ENCODE data around the gene NUBP2.

NUBP2 gene

GRCh38 chr16:1749152-1750117, 33.3 kb upstream of the NUBP2 start:
- H3K4me3 Mint-ChIP-seq, result no peak overlapping the region
- H3K36me3 Mint-ChIP-seq, result no peaks in the 10 kb centered on the region
- H3K4me1 Mint-ChIP-seq, result no peaks in the 10 kb centered on the region
- H3K27me3 Mint-ChIP-seq, result no peaks in the 10 kb centered on the region
- no peaks in the 10 kb centered on the region for H3K9me3 Mint-ChIP-seq
- H3K27ac Mint-ChIP-seq, result no peak overlapping the region

- no peak overlapping the region for H3K27ac Mint-ChIP-seq
- H3K27me3 Mint-ChIP-seq, result no peaks in the 10 kb centered on the region
- H3K4me1 Mint-ChIP-seq, result peaks cover 4% of the 10 kb centered on the region
- no peaks in the 10 kb centered on the region for H3K9me3 Mint-ChIP-seq
- peaks cover 2% of the 10 kb centered on the region for H3K36me3 Mint-ChIP-seq
- H3K4me3 Mint-ChIP-seq, result no peak overlapping the region
Measured at GRCh38 chr16:1751946-1752345, 30.8 kb upstream of the NUBP2 start.

DNA sequence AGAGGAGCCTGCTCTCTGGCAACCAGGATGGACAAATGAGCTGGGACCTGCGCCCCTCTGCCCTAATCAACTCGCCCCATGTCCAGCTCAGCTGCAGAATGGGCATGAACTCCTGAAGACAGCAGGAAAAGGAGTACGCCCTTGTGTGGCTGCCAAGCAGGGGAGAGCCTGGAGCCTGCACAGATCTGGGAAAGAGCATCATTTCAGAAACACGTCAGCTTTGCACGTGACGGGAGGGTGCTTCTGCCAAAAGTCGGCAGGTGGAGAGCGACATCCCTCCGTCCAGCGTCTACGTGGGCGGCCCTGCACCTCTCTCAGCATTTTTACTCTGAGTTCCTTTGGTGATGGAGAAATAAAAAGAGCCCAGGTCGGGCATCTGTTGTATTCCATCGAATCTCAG, 29.9 kb upstream of the NUBP2 start:
- Mint-ChIP-seq H3K27ac (no peak overlapping the region), H3K27me3 (no peaks in the 10 kb centered on the region), H3K36me3 (peaks cover 2% of the 10 kb centered on the region), H3K4me3 (no peak overlapping the region), H3K4me1 (peaks cover 8% of the 10 kb centered on the region), H3K9me3 (no peaks in the 10 kb centered on the region)

DNA sequence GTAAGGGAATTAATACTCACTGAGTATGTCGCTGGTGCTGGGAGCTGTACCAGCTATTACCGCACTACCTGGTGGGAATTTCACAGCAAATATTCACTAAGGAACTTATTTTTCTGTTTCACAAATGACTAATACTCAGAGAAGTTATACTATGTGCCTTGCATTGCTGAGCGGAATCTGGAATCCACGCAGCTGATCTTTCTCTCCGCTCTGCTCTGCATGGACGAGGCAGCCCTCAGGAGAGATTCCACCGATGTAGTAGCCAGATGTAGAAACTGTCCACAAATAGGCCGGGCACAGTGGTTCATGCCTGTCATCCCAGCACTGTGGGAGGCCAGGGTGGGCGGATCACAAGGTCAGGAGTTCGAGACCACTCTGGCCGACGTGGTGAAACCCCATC, 28.6 kb upstream of the NUBP2 start:
- H3K9me3 Mint-ChIP-seq, result no peaks in the 10 kb centered on the region
- no peak overlapping the region for H3K27ac Mint-ChIP-seq
- peaks cover 2% of the 10 kb centered on the region for H3K36me3 Mint-ChIP-seq
- H3K4me1 Mint-ChIP-seq, result peaks cover 9% of the 10 kb centered on the region
- no peaks in the 10 kb centered on the region for H3K27me3 Mint-ChIP-seq
- H3K4me3 Mint-ChIP-seq, result no peak overlapping the region

GRCh38 chr16:1757714-1758461, 24.9 kb upstream of the NUBP2 start:
- no peak overlapping the region for H3K4me3 Mint-ChIP-seq

DNA sequence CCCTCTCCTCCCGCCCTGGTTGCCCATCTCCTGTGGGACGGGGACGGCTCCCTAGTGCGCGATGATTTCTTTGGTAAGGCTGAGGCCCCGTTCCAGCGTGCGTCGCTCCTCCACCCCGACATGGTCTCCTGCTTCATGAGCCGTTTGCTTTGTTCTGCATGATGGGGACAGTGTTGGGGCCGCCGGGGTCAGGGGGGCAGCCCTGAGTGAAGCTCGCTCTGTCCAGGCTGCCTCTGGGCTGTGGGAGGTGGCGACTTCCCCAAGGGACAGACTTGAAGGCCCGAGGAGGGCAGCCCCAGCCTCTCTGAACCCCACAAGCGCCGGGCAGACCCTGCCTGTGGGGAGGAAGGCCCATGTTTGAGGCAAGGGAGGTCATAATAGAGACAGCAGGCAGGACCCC, 23.8 kb upstream of the NUBP2 start:
- Mint-ChIP-seq H3K27me3 (no peaks in the 10 kb centered on the region), H3K4me1 (peaks cover 9% of the 10 kb centered on the region), H3K27ac (peak overlapping the region; percentile 17), H3K36me3 (peaks cover 2% of the 10 kb centered on the region), H3K4me3 (no peak overlapping the region), H3K9me3 (no peaks in the 10 kb centered on the region)

More at GRCh38 chr16:1757714-1758461, 24.9 kb upstream of the NUBP2 start:
- Mint-ChIP-seq H3K4me1 (peaks cover 9% of the 10 kb centered on the region), H3K27ac (no peak overlapping the region), H3K36me3 (peaks cover 2% of the 10 kb centered on the region), H3K27me3 (no peaks in the 10 kb centered on the region), H3K9me3 (no peaks in the 10 kb centered on the region)

GRCh38 chr16:1759511-1759910, 23.2 kb upstream of the NUBP2 start:
- Mint-ChIP-seq H3K4me1 (peaks cover 9% of the 10 kb centered on the region), H3K9me3 (no peaks in the 10 kb centered on the region), H3K36me3 (peaks cover 2% of the 10 kb centered on the region), H3K27me3 (no peaks in the 10 kb centered on the region), H3K4me3 (no peak overlapping the region), H3K27ac (no peak overlapping the region)

GRCh38 chr16:1760911-1761310, 21.8 kb upstream of the NUBP2 start:
- Mint-ChIP-seq H3K4me1 (peaks cover 9% of the 10 kb centered on the region), H3K4me3 (no peak overlapping the region), H3K27ac (no peak overlapping the region), H3K36me3 (peaks cover 3% of the 10 kb centered on the region), H3K9me3 (no peaks in the 10 kb centered on the region), H3K27me3 (no peaks in the 10 kb centered on the region)

DNA sequence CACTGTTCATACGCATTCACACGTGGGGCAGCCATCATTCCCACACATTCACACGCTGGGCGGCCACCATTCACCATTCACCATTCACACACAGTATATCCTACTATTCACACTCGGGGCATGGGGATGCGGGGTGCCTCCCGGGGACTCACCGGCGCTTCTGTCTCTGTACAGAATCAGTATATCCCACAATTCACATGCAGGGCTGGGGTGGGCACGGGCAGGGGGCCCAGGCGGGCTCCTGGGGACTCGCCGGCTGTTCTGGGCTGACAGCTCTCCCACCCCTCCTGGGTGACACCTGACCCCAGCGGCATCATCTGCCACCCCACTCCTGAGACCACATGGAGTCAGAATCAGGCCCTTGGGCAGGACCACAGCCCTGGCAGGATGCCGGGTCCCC, 21.0 kb upstream of the NUBP2 start:
- Mint-ChIP-seq H3K27ac (no peak overlapping the region), H3K36me3 (peaks cover 1% of the 10 kb centered on the region)

GRCh38 chr16:1762196-1762878, 20.4 kb upstream of the NUBP2 start:
- Mint-ChIP-seq H3K9me3 (no peaks in the 10 kb centered on the region), H3K27me3 (no peaks in the 10 kb centered on the region), H3K27ac (no peak overlapping the region), H3K4me1 (peaks cover 5% of the 10 kb centered on the region), H3K36me3 (peaks cover 1% of the 10 kb centered on the region), H3K4me3 (no peak overlapping the region)

More for the DNA sequence above, 21.0 kb upstream of the NUBP2 start:
- H3K4me3 Mint-ChIP-seq, result no peak overlapping the region
- H3K9me3 Mint-ChIP-seq, result no peaks in the 10 kb centered on the region
- H3K27me3 Mint-ChIP-seq, result no peaks in the 10 kb centered on the region
- peaks cover 6% of the 10 kb centered on the region for H3K4me1 Mint-ChIP-seq

DNA sequence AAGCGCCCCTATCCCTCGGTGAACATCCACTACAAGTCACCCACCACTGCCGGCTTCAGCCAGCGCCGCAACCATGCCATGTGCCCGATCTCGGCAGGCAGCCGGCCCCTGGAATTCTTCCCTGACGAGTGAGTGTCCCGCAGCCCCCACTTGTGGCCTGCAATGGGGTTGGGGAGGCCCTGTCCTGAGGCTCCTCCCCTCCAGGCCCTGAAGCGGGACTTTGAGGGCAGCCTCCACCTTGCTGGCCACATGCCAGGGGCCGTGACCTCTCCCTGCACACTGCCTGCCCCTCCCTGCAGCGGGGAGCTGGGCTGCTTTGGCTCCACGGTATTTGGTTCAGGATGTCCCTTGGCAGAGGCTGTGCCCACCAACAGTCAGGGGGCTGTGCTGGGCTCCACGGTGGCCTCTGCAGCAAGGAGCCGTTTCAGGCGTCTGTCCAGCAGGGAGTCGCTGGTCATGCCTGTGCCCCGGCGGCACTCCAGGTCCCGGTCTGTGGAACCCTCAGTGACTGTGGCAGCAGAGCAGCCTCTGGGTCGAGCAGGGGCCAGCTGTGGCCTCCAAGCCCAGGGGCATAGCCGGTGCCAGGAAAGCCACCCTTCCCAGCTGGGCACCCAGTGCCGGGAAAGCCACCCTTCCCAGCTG, 19.8 kb upstream of the NUBP2 start:
- H3K9me3 Mint-ChIP-seq, result no peaks in the 10 kb centered on the region
- H3K27me3 Mint-ChIP-seq, result no peaks in the 10 kb centered on the region
- H3K4me3 Mint-ChIP-seq, result no peak overlapping the region
- H3K36me3 Mint-ChIP-seq, result peaks cover 3% of the 10 kb centered on the region
- H3K27ac Mint-ChIP-seq, result no peak overlapping the region
- no peaks in the 10 kb centered on the region for H3K4me1 Mint-ChIP-seq

- Mint-ChIP-seq H3K9me3 (no peaks in the 10 kb centered on the region), H3K4me3 (no peak overlapping the region), H3K4me1 (no peaks in the 10 kb centered on the region), H3K27me3 (no peaks in the 10 kb centered on the region), H3K36me3 (peaks cover 3% of the 10 kb centered on the region), H3K27ac (no peak overlapping the region)
Measured at GRCh38 chr16:1763521-1764511, 18.9 kb upstream of the NUBP2 start.

- no peaks in the 10 kb centered on the region for H3K27me3 Mint-ChIP-seq
- H3K27ac Mint-ChIP-seq, result no peak overlapping the region
- H3K4me3 Mint-ChIP-seq, result no peak overlapping the region
- H3K36me3 Mint-ChIP-seq, result peaks cover 3% of the 10 kb centered on the region
- H3K4me1 Mint-ChIP-seq, result no peaks in the 10 kb centered on the region
- no peaks in the 10 kb centered on the region for H3K9me3 Mint-ChIP-seq
Measured at GRCh38 chr16:1764971-1765370, 17.8 kb upstream of the NUBP2 start.

- Mint-ChIP-seq H3K36me3 (peaks cover 3% of the 10 kb centered on the region), H3K27me3 (no peaks in the 10 kb centered on the region), H3K4me3 (no peak overlapping the region), H3K27ac (no peak overlapping the region), H3K4me1 (peaks cover 4% of the 10 kb centered on the region), H3K9me3 (no peaks in the 10 kb centered on the region)
Measured at GRCh38 chr16:1765826-1766225, 16.9 kb upstream of the NUBP2 start.

Data from activated naive CD4-positive, alpha-beta T cell treated with anti-CD3 and anti-CD28 coated beads, Interleukin-2, amount 50 U/mL, for 24 hours (primary cell).